IgD-negative memory B cell (primary cell): ENCODE data around the gene MCEE. TPM values are rescaled to one million over a fixed set of nuclear protein-coding genes. Genes with fewer than 3 reads are reported as not detected.
A peak's percentile ranks its signal among the peaks of the same experiment; 100 is the strongest.

Experiments
- H3K27ac Mint-ChIP-seq, 3 donors: one replicate each; pipeline ENCODE4 v1.8.0; 2020 to 2022; ENCODE audit warnings: mild to moderate bottlenecking in 3 of 3, mixed read lengths in 3 of 3, moderate library complexity in 1 of 3
- H3K27me3 Mint-ChIP-seq: one replicate; pipeline ENCODE4 v1.8.0; 2021; ENCODE audit warnings: mixed read lengths
- H3K36me3 Mint-ChIP-seq: one replicate; pipeline ENCODE4 v1.8.0; 2020; ENCODE audit warnings: mild to moderate bottlenecking, mixed read lengths
- H3K4me1 Mint-ChIP-seq, 3 donors: one replicate each; pipeline ENCODE4 v1.8.0; 2020 to 2022; ENCODE audit warnings: mixed read lengths in 3 of 3, mild to moderate bottlenecking in 1 of 3
- H3K4me3 Mint-ChIP-seq, 4 donors: one replicate each; pipeline ENCODE4 v1.8.0; 2020 to 2022; ENCODE audit warnings: mild to moderate bottlenecking in 4 of 4, mixed read lengths in 4 of 4, moderate library complexity in 3 of 4
- H3K9me3 Mint-ChIP-seq, 3 donors: one replicate each; pipeline ENCODE4 v1.8.0; 2020 to 2021; ENCODE audit warnings: mixed read lengths in 3 of 3, mild to moderate bottlenecking in 1 of 3
- polyA plus RNA-seq: library from polyadenylated mRNA; unstranded; fragments of 300-500 nt; fragmentation: Illumina TruSeq; gene quantifications from one replicate; pipeline ENCODE4 v1.2.3, GENCODE V29; 2021

The MCEE gene
- polyA plus RNA-seq, 1 donor from 2014 or later, result 25.9 TPM

- Mint-ChIP-seq H3K27me3 (no peaks in the 10 kb centered on the region), H3K4me3 (no peak overlapping the region), H3K27ac (peak overlapping the region in 1 of 3 donors; percentile 37), H3K36me3 (peaks cover 4% of the 10 kb centered on the region), H3K4me1 (peaks cover 26 to 42% (median 34%) of the 10 kb centered on the region in 3 donors), H3K9me3 (no peaks in the 10 kb centered on the region)
Measured at GRCh38 chr2:71074893-71075395, 55.1 kb downstream of the MCEE start.

- Mint-ChIP-seq H3K4me1 (peaks cover 36 to 51% (median 40%) of the 10 kb centered on the region in 3 donors), H3K36me3 (peaks cover 3% of the 10 kb centered on the region), H3K4me3 (peak overlapping the region in 3 of 4 donors; percentile 28 to 65 (median 43))
Measured at GRCh38 chr2:71073475-71073874, 56.6 kb downstream of the MCEE start.

GRCh38 chr2:71072492-71072891, 57.5 kb downstream of the MCEE start:
- H3K4me1 Mint-ChIP-seq, result peaks cover 36 to 53% (median 48%) of the 10 kb centered on the region in 3 donors

More at GRCh38 chr2:71073475-71073874, 56.6 kb downstream of the MCEE start:
- Mint-ChIP-seq H3K27ac (peak overlapping the region; percentile 79 to 97 (median 89)), H3K9me3 (no peaks in the 10 kb centered on the region), H3K27me3 (no peaks in the 10 kb centered on the region)

GRCh38 chr2:71071681-71072398, 58.2 kb downstream of the MCEE start:
- H3K4me1 Mint-ChIP-seq, result peaks cover 36 to 54% (median 47%) of the 10 kb centered on the region in 3 donors

More at GRCh38 chr2:71072492-71072891, 57.5 kb downstream of the MCEE start:
- Mint-ChIP-seq H3K27me3 (no peaks in the 10 kb centered on the region), H3K36me3 (peaks cover 3% of the 10 kb centered on the region), H3K9me3 (no peaks in the 10 kb centered on the region), H3K4me3 (peak overlapping the region; percentile 84 to 99 (median 97)), H3K27ac (peak overlapping the region; percentile 93 to 99 (median 98))

GRCh38 chr2:71070294-71071093, 59.5 kb downstream of the MCEE start:
- H3K4me1 Mint-ChIP-seq, result peaks cover 38 to 61% (median 51%) of the 10 kb centered on the region in 3 donors
- H3K27ac Mint-ChIP-seq, result peak overlapping the region; percentile 93 to 99 (median 98)
- peak overlapping the region; percentile 84 to 99 (median 97) for H3K4me3 Mint-ChIP-seq
- no peaks in the 10 kb centered on the region for H3K27me3 Mint-ChIP-seq
- H3K9me3 Mint-ChIP-seq, result no peaks in the 10 kb centered on the region
- H3K36me3 Mint-ChIP-seq, result no peaks in the 10 kb centered on the region

More at GRCh38 chr2:71071681-71072398, 58.2 kb downstream of the MCEE start:
- Mint-ChIP-seq H3K36me3 (no peaks in the 10 kb centered on the region), H3K27ac (peak overlapping the region; percentile 93 to 99 (median 98)), H3K9me3 (no peaks in the 10 kb centered on the region), H3K4me3 (peak overlapping the region; percentile 84 to 99 (median 97)), H3K27me3 (no peaks in the 10 kb centered on the region)

- peak overlapping the region; percentile 84 to 99 (median 97) for H3K4me3 Mint-ChIP-seq
- H3K27ac Mint-ChIP-seq, result peak overlapping the region; percentile 93 to 100 (median 98)
- no peaks in the 10 kb centered on the region for H3K27me3 Mint-ChIP-seq
- peaks cover 49 to 72% (median 61%) of the 10 kb centered on the region in 3 donors for H3K4me1 Mint-ChIP-seq
- H3K36me3 Mint-ChIP-seq, result no peaks in the 10 kb centered on the region
- no peaks in the 10 kb centered on the region for H3K9me3 Mint-ChIP-seq
Measured at GRCh38 chr2:71069376-71069775, 60.7 kb downstream of the MCEE start.

- Mint-ChIP-seq H3K36me3 (no peaks in the 10 kb centered on the region), H3K27me3 (no peaks in the 10 kb centered on the region), H3K4me1 (peaks cover 48 to 69% (median 58%) of the 10 kb centered on the region in 3 donors)
Measured at GRCh38 chr2:71068218-71069035, 61.6 kb downstream of the MCEE start, which contains the start of gene NAGK. NAGK (plus strand) TSS chr2:71068648; CDS start chr2:71068684, 36 bp downstream.

GRCh38 chr2:71067567-71068217, 62.3 kb downstream of the MCEE start:
- peaks cover 48 to 69% (median 53%) of the 10 kb centered on the region in 3 donors for H3K4me1 Mint-ChIP-seq
- peak overlapping the region; percentile 93 to 100 (median 98) for H3K27ac Mint-ChIP-seq
- H3K36me3 Mint-ChIP-seq, result no peaks in the 10 kb centered on the region
- H3K9me3 Mint-ChIP-seq, result no peaks in the 10 kb centered on the region
- peak overlapping the region; percentile 84 to 99 (median 97) for H3K4me3 Mint-ChIP-seq
- no peaks in the 10 kb centered on the region for H3K27me3 Mint-ChIP-seq

More at GRCh38 chr2:71068218-71069035, 61.6 kb downstream of the MCEE start, which contains the start of gene NAGK:
- Mint-ChIP-seq H3K9me3 (no peaks in the 10 kb centered on the region), H3K27ac (peak within 1 kb of the TSS; percentile 93 to 100 (median 98)), H3K4me3 (peak within 1 kb of the TSS; percentile 84 to 99 (median 97))

- peak overlapping the region; percentile 35 to 96 (median 65) for H3K4me3 Mint-ChIP-seq
Measured at GRCh38 chr2:71066856-71067255, 63.2 kb downstream of the MCEE start.

GRCh38 chr2:71064754-71065621, 65.0 kb downstream of the MCEE start:
- peaks cover 30 to 44% (median 30%) of the 10 kb centered on the region in 3 donors for H3K4me1 Mint-ChIP-seq
- H3K36me3 Mint-ChIP-seq, result peaks cover 2% of the 10 kb centered on the region
- H3K27ac Mint-ChIP-seq, result peak overlapping the region; percentile 76 to 96 (median 84)
- H3K4me3 Mint-ChIP-seq, result peak overlapping the region; percentile 30 to 84 (median 76)
- H3K27me3 Mint-ChIP-seq, result no peaks in the 10 kb centered on the region
- no peaks in the 10 kb centered on the region for H3K9me3 Mint-ChIP-seq

More at GRCh38 chr2:71066856-71067255, 63.2 kb downstream of the MCEE start:
- Mint-ChIP-seq H3K27ac (peak overlapping the region in 2 of 3 donors; percentile 67 to 93), H3K36me3 (no peaks in the 10 kb centered on the region), H3K4me1 (peaks cover 43 to 62% (median 48%) of the 10 kb centered on the region in 3 donors), H3K9me3 (no peaks in the 10 kb centered on the region), H3K27me3 (no peaks in the 10 kb centered on the region)

- Mint-ChIP-seq H3K4me3 (peak overlapping the region in 3 of 4 donors; percentile 30 to 83 (median 67)), H3K27ac (peak overlapping the region; percentile 76 to 96 (median 84)), H3K9me3 (no peaks in the 10 kb centered on the region), H3K27me3 (no peaks in the 10 kb centered on the region), H3K4me1 (peaks cover 22 to 36% (median 24%) of the 10 kb centered on the region in 3 donors), H3K36me3 (peaks cover 2% of the 10 kb centered on the region)
Measured at GRCh38 chr2:71064110-71064611, 65.9 kb downstream of the MCEE start.

- Mint-ChIP-seq H3K4me1 (peaks cover 20 to 35% (median 21%) of the 10 kb centered on the region in 3 donors), H3K4me3 (peak overlapping the region in 1 of 4 donors; percentile 30), H3K27ac (peak overlapping the region in 2 of 3 donors; percentile 49 to 65), H3K36me3 (peaks cover 5% of the 10 kb centered on the region), H3K9me3 (no peaks in the 10 kb centered on the region), H3K27me3 (no peaks in the 10 kb centered on the region)
Measured at GRCh38 chr2:71063216-71063615, 66.8 kb downstream of the MCEE start.
